A549 treated with DMSO at 1 μM for 4 hours (cell line): ENCODE results near the gene PHGDH. TPM values are rescaled to one million over a fixed set of nuclear protein-coding genes. Genes with fewer than 3 reads are reported as not detected.

Experiments
- total RNA-seq: library from RNA; stranded (reverse); fragments of 200-300 nt; extraction: Qiagen RNA extraction; gene quantifications from 5 replicates; pipeline ENCODE4 v1.2.3, GENCODE V29; 2022; ENCODE audit warnings: low read depth

Gene PHGDH
- 75.1 to 101 TPM (median 85.8 TPM) in 5 replicates for total RNA-seq

DNA sequence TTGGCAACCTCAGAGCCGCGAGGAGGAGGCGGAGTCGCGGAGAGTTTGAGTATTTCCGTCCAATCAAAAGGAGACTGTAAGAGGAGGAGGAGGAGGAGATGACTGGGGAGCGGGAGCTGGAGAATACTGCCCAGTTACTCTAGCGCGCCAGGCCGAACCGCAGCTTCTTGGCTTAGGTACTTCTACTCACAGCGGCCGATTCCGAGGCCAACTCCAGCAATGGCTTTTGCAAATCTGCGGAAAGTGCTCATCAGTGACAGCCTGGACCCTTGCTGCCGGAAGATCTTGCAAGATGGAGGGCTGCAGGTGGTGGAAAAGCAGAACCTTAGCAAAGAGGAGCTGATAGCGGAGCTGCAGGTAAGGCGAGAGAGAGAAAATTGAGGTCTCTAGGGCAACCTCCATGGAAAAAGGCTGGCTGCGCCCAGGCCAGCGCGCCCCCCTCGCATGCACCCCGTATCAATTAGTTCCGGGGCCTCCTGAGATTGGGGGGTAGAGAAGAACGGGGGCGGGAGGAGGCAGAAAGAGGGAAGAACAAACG, at the start of gene PHGDH:
TSS of gene PHGDH (plus strand) at position 131 of the 538 bp plus-strand sequence. CDS start at position 220, 89 bp downstream.

DNA sequence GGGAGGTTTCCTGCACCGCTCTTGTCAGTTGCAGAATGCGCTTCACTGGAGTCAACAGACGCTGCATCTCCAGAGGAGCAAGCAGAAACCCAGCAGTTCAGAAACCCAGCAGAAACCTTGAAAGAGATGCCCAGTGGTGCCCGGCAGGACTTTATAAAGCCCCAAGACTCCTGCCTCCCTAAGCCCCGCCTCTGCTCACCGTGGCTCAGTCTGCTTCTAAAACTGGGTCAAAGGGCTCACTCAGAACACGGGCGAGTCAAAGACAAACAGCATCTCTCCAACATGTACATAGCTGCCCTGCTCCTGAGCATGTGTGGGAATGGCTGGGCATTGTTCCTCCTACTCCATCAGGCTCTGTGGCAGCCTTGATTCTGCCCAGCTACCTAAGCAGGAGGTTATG, 57.0 kb downstream of the PHGDH start, which contains the start of gene HMGCS2:
TSS of gene HMGCS2 (minus strand) at position 128 of the 400 bp plus-strand sequence. CDS start at position 67, 61 bp downstream.

Other genes starting within 250 kb of the PHGDH start
- gene HSD3B1, start 204.7 kb upstream of the PHGDH start, total RNA-seq: not detected in 5 replicates
- gene ZNF697, start 63.7 kb upstream of the PHGDH start, total RNA-seq: 1.8 to 2.2 TPM (median 1.9 TPM) in 5 replicates
- not detected in 5 replicates for gene HMGCS2, start 57.0 kb downstream of the PHGDH start, total RNA-seq
- not detected in 5 replicates for gene REG4, start 99.5 kb downstream of the PHGDH start, total RNA-seq
- not detected in 5 replicates for gene ADAM30, start 184.6 kb downstream of the PHGDH start, total RNA-seq